ENCODE results near the gene CDC42EP3.

The CDC42EP3 gene, protein sequence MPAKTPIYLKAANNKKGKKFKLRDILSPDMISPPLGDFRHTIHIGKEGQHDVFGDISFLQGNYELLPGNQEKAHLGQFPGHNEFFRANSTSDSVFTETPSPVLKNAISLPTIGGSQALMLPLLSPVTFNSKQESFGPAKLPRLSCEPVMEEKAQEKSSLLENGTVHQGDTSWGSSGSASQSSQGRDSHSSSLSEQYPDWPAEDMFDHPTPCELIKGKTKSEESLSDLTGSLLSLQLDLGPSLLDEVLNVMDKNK

DNA sequence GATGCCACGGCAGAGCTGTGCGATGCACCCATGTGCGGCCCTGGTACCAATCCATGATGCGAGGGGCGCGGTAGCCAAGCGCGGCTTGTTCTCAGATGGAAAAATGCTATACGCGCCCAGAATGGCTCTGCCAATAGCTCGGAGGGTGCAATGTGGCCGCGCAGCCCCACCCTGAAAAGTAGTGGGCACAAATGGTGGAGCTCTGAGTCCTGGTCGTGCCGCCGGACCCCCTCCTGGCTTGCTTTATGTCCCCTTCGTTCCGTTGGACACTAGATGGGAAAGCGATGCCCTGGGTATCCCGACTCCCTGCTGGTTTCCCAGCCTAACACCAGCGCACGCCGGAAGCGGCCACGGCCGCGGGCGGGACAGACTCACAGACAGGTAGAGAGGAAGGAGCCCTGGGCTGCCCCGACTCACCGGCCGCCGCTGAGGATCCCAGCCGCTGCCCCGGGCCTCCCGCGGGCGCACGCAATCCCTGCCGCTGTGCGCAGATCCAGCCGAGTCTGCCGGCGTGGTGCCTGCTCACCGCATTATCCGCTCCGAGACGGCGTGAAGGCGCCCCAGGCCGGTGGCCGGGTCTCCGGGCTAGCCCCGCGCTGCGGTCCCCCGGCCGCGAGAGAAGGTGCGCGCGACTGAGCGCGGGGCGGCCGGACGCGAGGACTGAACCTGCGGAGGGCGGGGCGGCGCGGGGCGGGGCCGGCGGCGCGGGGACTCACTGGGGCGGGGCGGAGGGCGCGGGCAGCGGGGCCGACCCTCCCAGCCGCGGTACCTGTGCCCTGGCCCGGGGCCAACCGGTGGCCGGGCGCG is at the start of gene CDC42EP3:
CDC42EP3 (minus strand) TSS at position 634 of the 807 bp plus-strand sequence. CDS start 25,055 bp downstream, outside the sequence.
- Histone ChIP-seq H3K36me3 (ENCODE audit: control insufficient read depth, insufficient read depth, low read length) (no peaks in the 10 kb centered on the region), H3K9me3 (ENCODE audit: control insufficient read depth, insufficient read depth, low read length) (no peaks in the 10 kb centered on the region), H3K4me1 (ENCODE audit: control insufficient read depth, insufficient read depth, low read length) (no peaks in the 10 kb centered on the region; the same call in 1 of the 2 replicates), H3K27ac (ENCODE audit: low read length) (no peak within 1 kb of the TSS), H3K4me3 (ENCODE audit: low read length) (peak within 1 kb of the TSS; percentile 97), H3K27me3 (ENCODE audit: control insufficient read depth, insufficient read depth, low read length) (no peaks in the 10 kb centered on the region)
- no CpG with 5 or more reads among the region's 90 CpGs for WGBS (ENCODE audit: insufficient coverage, insufficient read length)
- no peak for DNase-seq (ENCODE audit: low read depth, low spot score)

DNA sequence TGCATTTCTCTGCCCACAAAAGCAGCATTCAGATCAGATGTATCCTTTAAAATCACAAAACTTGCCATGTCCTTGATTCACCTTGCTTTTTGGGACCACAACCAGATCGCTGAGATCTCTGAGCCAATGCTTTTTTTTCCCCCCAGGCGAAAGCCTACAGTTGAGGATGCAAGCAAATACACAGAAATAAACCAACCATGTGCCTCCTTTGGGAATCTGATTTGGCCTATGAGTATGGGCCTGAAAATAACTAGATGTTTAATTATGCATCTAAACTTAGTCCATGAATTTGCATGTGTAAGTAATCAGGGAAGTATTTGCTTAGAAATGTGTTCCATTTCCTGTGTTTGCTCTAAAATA is 49.7 kb upstream of the CDC42EP3 start:
- WGBS (ENCODE audit: insufficient coverage, insufficient read length), result no CpG with 5 or more reads among the region's 2 CpGs

DNA sequence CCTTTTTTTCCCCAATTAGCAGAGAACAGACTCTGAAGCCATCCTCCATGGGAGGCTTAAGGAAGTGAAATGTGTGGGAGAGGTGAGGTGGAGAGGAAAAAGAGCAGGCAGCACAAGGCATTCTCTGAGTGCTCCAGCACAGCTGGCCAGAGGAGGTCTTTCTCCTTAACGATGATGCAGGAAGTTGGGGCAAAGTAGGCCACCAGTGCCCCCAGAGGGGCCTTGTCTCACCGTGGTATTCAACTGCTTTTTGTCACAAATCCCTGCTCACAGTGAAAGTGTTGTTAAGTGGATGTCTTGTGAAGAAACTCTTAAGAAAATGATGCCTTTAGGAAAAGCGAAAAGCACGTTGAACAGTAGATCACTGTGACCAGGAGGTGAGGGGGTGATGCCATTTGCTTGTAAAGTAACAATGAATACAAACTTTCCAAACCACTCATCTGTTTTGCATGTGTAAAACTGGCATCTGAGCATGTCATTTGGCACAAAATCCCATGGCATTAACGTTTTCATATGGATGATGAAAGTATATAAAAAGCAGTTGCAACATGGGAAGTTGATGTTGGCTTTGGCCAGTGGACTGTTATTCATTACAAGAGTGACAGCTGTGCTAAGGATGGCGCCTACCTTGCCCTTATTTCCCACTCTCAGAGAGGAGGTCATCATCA is 49.2 kb upstream of the CDC42EP3 start:
- Histone ChIP-seq H3K4me1 (ENCODE audit: control insufficient read depth, insufficient read depth, low read length) (no peaks in the 10 kb centered on the region), H3K9me3 (ENCODE audit: control insufficient read depth, insufficient read depth, low read length) (no peaks in the 10 kb centered on the region), H3K4me3 (ENCODE audit: low read length) (no peak overlapping the region), H3K27ac (ENCODE audit: low read length) (no peak overlapping the region), H3K27me3 (ENCODE audit: control insufficient read depth, insufficient read depth, low read length) (no peaks in the 10 kb centered on the region), H3K36me3 (ENCODE audit: control insufficient read depth, insufficient read depth, low read length) (no peaks in the 10 kb centered on the region)
- DNase-seq (ENCODE audit: low read depth, low spot score), result no peak
- WGBS (ENCODE audit: insufficient coverage, insufficient read length), result no CpG with 5 or more reads among the region's 6 CpGs

More for the DNA sequence above, 49.7 kb upstream of the CDC42EP3 start:
- no peak overlapping the region for H3K4me3 ChIP-seq (ENCODE audit: low read length)
- H3K27me3 ChIP-seq (ENCODE audit: control insufficient read depth, insufficient read depth, low read length), result no peaks in the 10 kb centered on the region
- H3K36me3 ChIP-seq (ENCODE audit: control insufficient read depth, insufficient read depth, low read length), result no peaks in the 10 kb centered on the region
- DNase-seq (ENCODE audit: low read depth, low spot score), result no peak
- no peaks in the 10 kb centered on the region for H3K4me1 ChIP-seq (ENCODE audit: control insufficient read depth, insufficient read depth, low read length)
- no peak overlapping the region for H3K27ac ChIP-seq (ENCODE audit: low read length)
- no peaks in the 10 kb centered on the region for H3K9me3 ChIP-seq (ENCODE audit: control insufficient read depth, insufficient read depth, low read length)

DNA sequence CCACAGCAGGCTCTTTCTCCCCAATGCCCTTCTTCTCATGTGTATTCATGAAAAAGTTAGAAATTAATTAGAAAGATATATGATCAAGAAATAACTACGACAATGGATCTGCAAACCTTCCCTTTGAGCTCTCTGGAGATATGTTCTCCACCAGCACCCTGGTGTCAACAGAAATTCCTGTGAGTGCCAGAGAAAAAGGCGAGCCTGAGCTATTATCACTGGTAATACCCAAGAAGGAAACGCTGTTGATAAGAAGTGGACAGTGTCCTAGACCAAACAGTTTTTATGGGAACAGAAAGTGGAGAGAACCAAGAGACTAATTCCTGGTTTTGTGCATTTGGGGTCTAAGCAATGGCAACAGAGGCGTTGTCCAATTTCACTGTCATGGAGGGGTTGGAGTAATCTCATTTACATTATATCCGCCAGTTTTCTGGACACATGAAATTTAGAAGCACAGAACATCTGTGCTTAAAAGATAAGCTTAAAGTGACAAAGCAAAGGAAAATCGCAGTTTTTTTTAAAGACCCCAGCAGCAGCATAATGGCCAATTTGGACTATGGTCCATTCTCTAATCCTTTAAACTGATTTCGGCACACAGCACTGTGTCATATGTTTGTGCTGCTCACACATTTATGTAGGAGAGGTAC is 47.2 kb upstream of the CDC42EP3 start:
- Histone ChIP-seq H3K27ac (ENCODE audit: low read length) (no peak overlapping the region), H3K4me1 (ENCODE audit: control insufficient read depth, insufficient read depth, low read length) (no peaks in the 10 kb centered on the region), H3K36me3 (ENCODE audit: control insufficient read depth, insufficient read depth, low read length) (no peaks in the 10 kb centered on the region), H3K9me3 (ENCODE audit: control insufficient read depth, insufficient read depth, low read length) (no peaks in the 10 kb centered on the region), H3K4me3 (ENCODE audit: low read length) (no peak overlapping the region), H3K27me3 (ENCODE audit: control insufficient read depth, insufficient read depth, low read length) (no peaks in the 10 kb centered on the region)
- no peak for DNase-seq (ENCODE audit: low read depth, low spot score)
- no CpG with 5 or more reads among the region's 7 CpGs for WGBS (ENCODE audit: insufficient coverage, insufficient read length)

DNA sequence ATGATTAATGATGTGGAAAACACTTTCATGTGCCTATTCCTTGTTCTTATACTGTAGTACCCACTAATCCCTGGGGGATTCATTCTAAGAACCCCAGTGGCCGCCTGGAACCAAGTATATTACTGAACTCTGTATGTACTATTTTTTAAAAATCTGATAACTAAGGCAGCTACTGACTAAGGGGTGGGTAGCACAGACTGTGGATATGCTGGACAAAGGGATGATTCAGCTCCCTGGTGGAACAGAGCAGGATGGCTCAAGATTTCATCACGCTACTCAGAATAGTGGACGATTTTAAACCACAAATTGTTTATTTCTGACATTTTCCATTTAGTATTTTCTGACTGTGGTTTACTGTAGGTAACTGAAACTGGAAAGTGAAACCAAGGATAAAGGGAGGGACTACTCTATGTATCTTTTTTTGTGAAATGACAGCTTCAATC is 41.8 kb upstream of the CDC42EP3 start:
- Histone ChIP-seq H3K27ac (ENCODE audit: low read length) (no peak overlapping the region), H3K36me3 (ENCODE audit: control insufficient read depth, insufficient read depth, low read length) (no peaks in the 10 kb centered on the region), H3K9me3 (ENCODE audit: control insufficient read depth, insufficient read depth, low read length) (no peaks in the 10 kb centered on the region), H3K27me3 (ENCODE audit: control insufficient read depth, insufficient read depth, low read length) (no peaks in the 10 kb centered on the region), H3K4me1 (ENCODE audit: control insufficient read depth, insufficient read depth, low read length) (no peaks in the 10 kb centered on the region), H3K4me3 (ENCODE audit: low read length) (no peak overlapping the region)
- DNase-seq (ENCODE audit: low read depth, low spot score), result no peak
- WGBS (ENCODE audit: insufficient coverage, insufficient read length), result no CpG with 5 or more reads among the region's 3 CpGs

DNA sequence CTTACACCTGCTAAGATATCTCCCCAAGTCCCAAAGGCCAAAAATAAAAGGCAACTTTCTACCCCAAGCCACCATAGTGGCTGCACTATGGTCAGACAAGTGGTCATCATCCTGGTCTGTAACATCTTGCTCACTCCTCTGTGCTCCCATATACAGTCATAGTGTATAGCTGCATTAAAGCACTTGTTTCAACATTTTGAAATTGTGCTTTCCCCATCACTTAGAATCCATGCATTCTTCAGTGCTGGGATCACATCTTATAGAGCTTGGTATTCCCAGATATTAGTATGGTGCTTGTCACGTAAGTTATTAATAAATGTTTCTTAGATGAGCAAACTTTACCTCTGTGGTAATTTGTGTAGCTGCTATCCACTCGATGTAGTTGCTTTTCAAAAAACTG is 40.4 kb upstream of the CDC42EP3 start:
- Histone ChIP-seq H3K4me1 (ENCODE audit: control insufficient read depth, insufficient read depth, low read length) (no peaks in the 10 kb centered on the region), H3K27me3 (ENCODE audit: control insufficient read depth, insufficient read depth, low read length) (no peaks in the 10 kb centered on the region), H3K4me3 (ENCODE audit: low read length) (no peak overlapping the region), H3K36me3 (ENCODE audit: control insufficient read depth, insufficient read depth, low read length) (no peaks in the 10 kb centered on the region), H3K9me3 (ENCODE audit: control insufficient read depth, insufficient read depth, low read length) (no peaks in the 10 kb centered on the region), H3K27ac (ENCODE audit: low read length) (no peak overlapping the region)
- DNase-seq (ENCODE audit: low read depth, low spot score), result no peak
- no CpG with 5 or more reads among the region's 2 CpGs for WGBS (ENCODE audit: insufficient coverage, insufficient read length)

DNA sequence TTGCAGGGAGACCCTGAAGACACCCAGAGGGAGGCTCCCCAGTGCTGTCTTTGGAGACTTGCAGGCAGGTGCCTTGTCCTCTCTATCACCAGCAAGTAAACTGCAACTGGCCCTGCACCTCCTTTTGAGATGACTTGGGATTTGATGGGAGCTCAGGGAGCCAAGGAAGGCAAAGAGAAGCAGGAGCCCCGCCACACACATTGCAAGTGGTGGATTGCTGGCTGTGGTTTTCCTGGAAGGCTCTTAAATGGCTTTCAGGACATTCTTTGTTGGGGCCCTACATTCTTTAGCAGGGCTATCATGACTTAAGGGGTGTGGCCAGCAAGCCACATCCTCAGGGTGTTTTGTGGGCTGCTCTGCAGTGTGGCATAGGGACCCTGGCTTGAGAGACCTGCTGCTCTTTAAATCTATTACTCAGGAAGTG is 39.9 kb upstream of the CDC42EP3 start:
- H3K4me3 ChIP-seq (ENCODE audit: low read length), result no peak overlapping the region
- no peak overlapping the region for H3K27ac ChIP-seq (ENCODE audit: low read length)
- H3K4me1 ChIP-seq (ENCODE audit: control insufficient read depth, insufficient read depth, low read length), result no peaks in the 10 kb centered on the region
- DNase-seq (ENCODE audit: low read depth, low spot score), result no peak
- no peaks in the 10 kb centered on the region for H3K27me3 ChIP-seq (ENCODE audit: control insufficient read depth, insufficient read depth, low read length)
- no CpG with 5 or more reads among the region's 1 CpG for WGBS (ENCODE audit: insufficient coverage, insufficient read length)
- no peaks in the 10 kb centered on the region for H3K36me3 ChIP-seq (ENCODE audit: control insufficient read depth, insufficient read depth, low read length)
- no peaks in the 10 kb centered on the region for H3K9me3 ChIP-seq (ENCODE audit: control insufficient read depth, insufficient read depth, low read length)

DNA sequence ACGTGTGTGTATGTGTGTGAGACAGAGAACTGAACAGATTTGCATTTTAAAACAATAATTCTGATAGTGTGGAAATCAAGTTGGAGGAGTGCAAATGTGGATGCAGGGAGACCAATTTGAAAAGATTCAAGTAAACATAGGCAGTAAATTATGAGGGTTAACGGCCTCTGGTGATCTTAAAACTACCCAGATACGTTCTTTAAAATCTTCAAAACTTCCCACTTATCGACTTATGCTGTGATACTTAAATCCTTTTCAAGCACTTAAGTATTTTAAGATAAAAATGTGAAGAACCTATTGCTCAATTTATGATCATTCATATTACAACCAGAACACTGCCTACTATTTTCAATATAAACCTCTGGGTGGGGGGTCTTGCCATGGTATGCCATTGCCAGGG is 37.7 kb upstream of the CDC42EP3 start:
- DNase-seq (ENCODE audit: low read depth, low spot score), result no peak
- Histone ChIP-seq H3K27ac (ENCODE audit: low read length) (no peak overlapping the region), H3K36me3 (ENCODE audit: control insufficient read depth, insufficient read depth, low read length) (no peaks in the 10 kb centered on the region), H3K4me3 (ENCODE audit: low read length) (no peak overlapping the region), H3K27me3 (ENCODE audit: control insufficient read depth, insufficient read depth, low read length) (no peaks in the 10 kb centered on the region), H3K9me3 (ENCODE audit: control insufficient read depth, insufficient read depth, low read length) (no peaks in the 10 kb centered on the region), H3K4me1 (ENCODE audit: control insufficient read depth, insufficient read depth, low read length) (no peaks in the 10 kb centered on the region)
- 100% methylated on average over 2 of the region's 4 CpGs for WGBS (ENCODE audit: insufficient coverage, insufficient read length)

DNA sequence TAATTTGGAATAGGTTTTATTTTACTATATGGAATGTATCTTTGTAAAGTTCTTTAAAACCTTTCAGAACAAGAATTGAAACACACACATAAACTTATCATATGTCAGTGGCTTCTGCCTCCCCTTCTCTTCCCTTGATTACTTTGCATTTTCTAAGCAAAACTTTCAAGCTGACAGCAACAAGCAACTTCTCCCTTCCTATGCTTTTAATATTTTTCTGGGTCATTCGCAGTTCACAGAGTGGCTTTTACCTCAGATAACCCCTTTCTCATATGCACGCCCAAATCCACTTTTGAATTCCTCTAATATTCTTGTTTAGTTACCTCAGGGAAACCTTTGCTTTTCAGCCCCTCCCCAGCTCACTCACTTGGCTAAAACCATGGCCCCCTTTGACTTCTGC is 36.7 kb upstream of the CDC42EP3 start:
- Histone ChIP-seq H3K27ac (ENCODE audit: low read length) (no peak overlapping the region), H3K4me3 (ENCODE audit: low read length) (no peak overlapping the region), H3K27me3 (ENCODE audit: control insufficient read depth, insufficient read depth, low read length) (no peaks in the 10 kb centered on the region), H3K36me3 (ENCODE audit: control insufficient read depth, insufficient read depth, low read length) (no peaks in the 10 kb centered on the region), H3K4me1 (ENCODE audit: control insufficient read depth, insufficient read depth, low read length) (no peaks in the 10 kb centered on the region), H3K9me3 (ENCODE audit: control insufficient read depth, insufficient read depth, low read length) (no peaks in the 10 kb centered on the region)
- DNase-seq (ENCODE audit: low read depth, low spot score), result no peak
- no CpG with 5 or more reads among the region's 2 CpGs for WGBS (ENCODE audit: insufficient coverage, insufficient read length)

DNA sequence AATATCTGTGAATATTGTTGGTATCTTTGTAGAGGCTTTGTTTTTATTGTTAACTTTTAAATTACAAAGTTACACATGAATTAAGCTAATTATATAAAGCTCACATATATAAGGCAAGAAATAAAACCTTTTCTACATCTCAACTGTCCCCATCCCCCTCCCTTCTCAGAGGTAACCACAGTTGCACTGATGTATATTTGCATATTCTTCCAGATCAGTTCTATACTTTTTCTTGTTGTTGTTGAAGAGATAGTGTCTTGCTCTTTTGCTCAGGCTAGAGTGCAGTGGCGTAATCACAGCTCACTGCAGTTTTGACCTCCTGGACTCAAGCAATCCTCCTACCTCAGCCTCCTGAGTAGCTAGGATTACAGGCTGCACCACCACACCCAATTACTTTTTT is 36.0 kb upstream of the CDC42EP3 start:
- Histone ChIP-seq H3K9me3 (ENCODE audit: control insufficient read depth, insufficient read depth, low read length) (no peaks in the 10 kb centered on the region), H3K36me3 (ENCODE audit: control insufficient read depth, insufficient read depth, low read length) (no peaks in the 10 kb centered on the region), H3K27me3 (ENCODE audit: control insufficient read depth, insufficient read depth, low read length) (no peaks in the 10 kb centered on the region), H3K4me1 (ENCODE audit: control insufficient read depth, insufficient read depth, low read length) (no peaks in the 10 kb centered on the region), H3K27ac (ENCODE audit: low read length) (no peak overlapping the region), H3K4me3 (ENCODE audit: low read length) (no peak overlapping the region)
- no peak for DNase-seq (ENCODE audit: low read depth, low spot score)
- WGBS (ENCODE audit: insufficient coverage, insufficient read length), result no CpG with 5 or more reads among the region's 1 CpG
